ENCODE results near the gene TMEM39B.
A peak's percentile ranks its signal among the peaks of the same experiment; 100 is the strongest.

The TMEM39B gene

GRCh38 chr1:32068957-32069588, 3.7 kb upstream of the TMEM39B start:
- Histone ChIP-seq H2AFZ (ENCODE audit: low read length) (no peak overlapping the region), H3K79me2 (ENCODE audit: low read length) (peaks cover 10% of the 10 kb centered on the region), H3K4me1 (ENCODE audit: low read length) (peaks cover 21% of the 10 kb centered on the region), H3K27ac (ENCODE audit: low read length) (no peak overlapping the region), H3K27me3 (replicated peaks; ENCODE audit: insufficient read depth, low read length) (no peaks in the 10 kb centered on the region), H3K4me3 (ENCODE audit: low read length) (no peak overlapping the region), H3K9me2 (replicated peaks; ENCODE audit: insufficient read depth, low read length) (no peaks in the 10 kb centered on the region), H3K9me3 (replicated peaks; ENCODE audit: insufficient read depth, low read length) (no peaks in the 10 kb centered on the region), H3K4me2 (ENCODE audit: low read depth, low read length) (no peak overlapping the region), H3K36me3 (replicated peaks; ENCODE audit: insufficient read depth, low read length) (no peaks in the 10 kb centered on the region), H3F3A (ENCODE audit: insufficient read depth, low read length) (peaks cover 19% of the 10 kb centered on the region), H3K9ac (ENCODE audit: low read length) (no peak overlapping the region), H4K20me1 (ENCODE audit: insufficient read depth, low read length) (no peaks in the 10 kb centered on the region)
- no peak for TF ChIP-seq EZH2 (optimal IDR thresholded peaks at IDR 0.05; ENCODE audit: low read depth, low read length)
- no peak for TF ChIP-seq EZH2phosphoT487 (IDR thresholded peaks at IDR 0.05; ENCODE audit: low read length)
- TF ChIP-seq CTCF (IDR thresholded peaks at IDR 0.05; ENCODE audit: low read length): no peak
- DNase-seq: no peak

- H3F3A ChIP-seq (ENCODE audit: insufficient read depth, low read length): peaks cover 10% of the 10 kb centered on the region; the same call in 1 of the 2 replicates
- peak overlapping the region; percentile 83 for H2AFZ ChIP-seq (ENCODE audit: low read length)
- no peaks in the 10 kb centered on the region for H3K9me2 ChIP-seq (replicated peaks; ENCODE audit: insufficient read depth, low read length)
- H3K9me3 ChIP-seq (replicated peaks; ENCODE audit: insufficient read depth, low read length): no peaks in the 10 kb centered on the region
- no peaks in the 10 kb centered on the region for H3K27me3 ChIP-seq (replicated peaks; ENCODE audit: insufficient read depth, low read length)
- H3K4me1 ChIP-seq (ENCODE audit: low read length): peaks cover 12% of the 10 kb centered on the region
- no peaks in the 10 kb centered on the region; the same call in 1 of the 2 replicates for H3K36me3 ChIP-seq (replicated peaks; ENCODE audit: insufficient read depth, low read length)
- H3K9ac ChIP-seq (ENCODE audit: low read length): peak overlapping the region; percentile 82
- H3K79me2 ChIP-seq (ENCODE audit: low read length): peaks cover 29% of the 10 kb centered on the region
- H4K20me1 ChIP-seq (ENCODE audit: insufficient read depth, low read length): no peaks in the 10 kb centered on the region
- H3K4me2 ChIP-seq (ENCODE audit: low read depth, low read length): peak overlapping the region; percentile 79
- TF ChIP-seq CTCF (IDR thresholded peaks at IDR 0.05; ENCODE audit: low read length) (no peak), EZH2phosphoT487 (IDR thresholded peaks at IDR 0.05; ENCODE audit: low read length) (no peak), EZH2 (optimal IDR thresholded peaks at IDR 0.05; ENCODE audit: low read depth, low read length) (no peak)
- DNase-seq: no peak
- H3K4me3 ChIP-seq (ENCODE audit: low read length): peak overlapping the region; percentile 87
- peak overlapping the region; percentile 81; the same call in 1 of the 2 replicates for H3K27ac ChIP-seq (ENCODE audit: low read length)
Observed at GRCh38 chr1:32071758-32072621, 749 bp upstream of the TMEM39B start.

- Histone ChIP-seq H3K79me2 (ENCODE audit: low read length) (peaks cover 29% of the 10 kb centered on the region), H3K9me3 (replicated peaks; ENCODE audit: insufficient read depth, low read length) (no peaks in the 10 kb centered on the region), H3K9me2 (replicated peaks; ENCODE audit: insufficient read depth, low read length) (no peaks in the 10 kb centered on the region), H3K4me1 (ENCODE audit: low read length) (peaks cover 9% of the 10 kb centered on the region), H3K27ac (ENCODE audit: low read length) (peak overlapping the region; percentile 81; the same call in 1 of the 2 replicates), H3K36me3 (replicated peaks; ENCODE audit: insufficient read depth, low read length) (no peaks in the 10 kb centered on the region; the same call in 1 of the 2 replicates), H3K9ac (ENCODE audit: low read length) (peak overlapping the region; percentile 82; the same call in 1 of the 2 replicates), H3K27me3 (replicated peaks; ENCODE audit: insufficient read depth, low read length) (no peaks in the 10 kb centered on the region), H3F3A (ENCODE audit: insufficient read depth, low read length) (peaks cover 8% of the 10 kb centered on the region; the same call in 1 of the 2 replicates), H2AFZ (ENCODE audit: low read length) (peak overlapping the region; percentile 83), H3K4me2 (ENCODE audit: low read depth, low read length) (peak overlapping the region; percentile 79), H3K4me3 (ENCODE audit: low read length) (peak overlapping the region; percentile 87), H4K20me1 (ENCODE audit: insufficient read depth, low read length) (no peaks in the 10 kb centered on the region)
- DNase-seq: no peak
- no peak for TF ChIP-seq EZH2phosphoT487 (IDR thresholded peaks at IDR 0.05; ENCODE audit: low read length)
- no peak for TF ChIP-seq EZH2 (optimal IDR thresholded peaks at IDR 0.05; ENCODE audit: low read depth, low read length)
- no peak; the same call in 1 of the 2 replicates for TF ChIP-seq CTCF (IDR thresholded peaks at IDR 0.05; ENCODE audit: low read length)
Observed at GRCh38 chr1:32073299-32074229, 825 bp downstream of the TMEM39B start.

All from MM.1S (cell line).